Prostate gland (tissue), 2 donors: Measurements from ENCODE around the gene PSTPIP1.
"Not testable (repeated sequence)": the region's sequence is repeated elsewhere in the genome, so short reads cannot be mapped to it uniquely, and the experiment has no call there.

Source experiments
- CTCF ChIP-seq, 4 experiments: fragments of 200-600 bp in 2 of 4; fragments of 450-650 bp in 2 of 4; sonication (generic) in 2 of 4; IDR thresholded peaks; 1 replicate in 3 of 4; 2 replicates in 1 of 4; pipeline ENCODE4 v1.5.1; 2016 to 2019; ENCODE audit warnings: antibody characterized with exemption in 4 of 4, mild to moderate bottlenecking in 2 of 4, moderate library complexity in 2 of 4
- POLR2A ChIP-seq: fragments of 450-650 bp; IDR thresholded peaks from one replicate; pipeline ENCODE4 v1.6.1; 2016; ENCODE audit warnings: antibody characterized with exemption, mild to moderate bottlenecking
- POLR2AphosphoS5 ChIP-seq: sonication (generic); formaldehyde crosslinking; IDR thresholded peaks from one replicate; pipeline ENCODE4 v1.6.1; 2017; ENCODE audit warnings: antibody characterized with exemption

- not testable (repeated sequence) for TF ChIP-seq CTCF (IDR thresholded peaks at IDR 0.05); POLR2AphosphoS5; POLR2A
Observed at GRCh38 chr15:76966051-76966450, 28.9 kb upstream of the PSTPIP1 start.
